GM19035 (cell line): Measurements from ENCODE around the gene DTX4.

ENCODE experiments used
- ATAC-seq: cut with Tn5 transposase; IDR thresholded peaks from one replicate; pipeline ENCODE4 v1.9.1; 2021; ENCODE audit not compliant: unreplicated experiment

DTX4 gene

DNA sequence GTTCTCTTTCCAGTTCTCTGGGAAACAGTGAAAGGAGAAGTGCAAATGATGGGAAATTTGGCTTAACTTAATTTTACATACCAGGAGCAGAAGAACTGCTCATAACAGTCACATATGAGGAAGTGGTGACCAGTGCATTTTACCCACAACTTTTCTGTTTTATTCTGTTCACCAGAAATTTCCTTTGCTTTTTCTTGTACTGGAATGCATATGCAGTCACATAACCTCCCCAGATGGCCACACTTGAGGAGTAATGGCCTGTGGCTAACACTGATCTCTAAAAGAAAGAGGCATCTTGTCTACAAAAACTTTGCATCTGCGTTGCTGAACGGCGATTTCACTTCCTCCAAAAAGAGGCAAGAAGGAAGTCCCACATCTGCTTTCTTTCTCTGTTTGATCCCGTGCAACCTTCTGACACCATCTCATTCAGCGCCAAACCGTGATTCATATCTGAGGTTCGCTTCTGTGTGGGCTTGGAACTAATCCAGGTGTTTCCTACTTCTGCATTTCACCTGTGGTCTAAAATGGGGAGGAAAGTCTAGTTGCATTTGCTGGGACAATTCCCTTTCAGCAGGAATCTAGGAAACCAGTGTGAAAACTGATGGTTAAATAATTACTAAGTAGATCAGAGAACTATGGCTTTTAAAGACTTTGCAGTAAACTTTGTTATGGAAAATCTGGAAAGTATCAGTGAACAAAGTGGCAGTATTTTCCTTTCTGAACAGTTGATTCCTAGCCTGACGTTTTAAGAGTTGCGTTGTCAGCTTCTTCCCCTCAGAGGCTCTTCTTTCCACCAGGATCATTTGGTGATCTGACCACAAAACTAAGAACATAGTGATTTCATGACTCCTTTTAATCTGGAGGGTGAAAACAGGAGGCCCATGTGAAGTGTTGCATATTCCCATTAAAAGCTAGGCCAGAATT, 45.0 kb downstream of the DTX4 start:
- ATAC-seq: peak; percentile 93

DNA sequence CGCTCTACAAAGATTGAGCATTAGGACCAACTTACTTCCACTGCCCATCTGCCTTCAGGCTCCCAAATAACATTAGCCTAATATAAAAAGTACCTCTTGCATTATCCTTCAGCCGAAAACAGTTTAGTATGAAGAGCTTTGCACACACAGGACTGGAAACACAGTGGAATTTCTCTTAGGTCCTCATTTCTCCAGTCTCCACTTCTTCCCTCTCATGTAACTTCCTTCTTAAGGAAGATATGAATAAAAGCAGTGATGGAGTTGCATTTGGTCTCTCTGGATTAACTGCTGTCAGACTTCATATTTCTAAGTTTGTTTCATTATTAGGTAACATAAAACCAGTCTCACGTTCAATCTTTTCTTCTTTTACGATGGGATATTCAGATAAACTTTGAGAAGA, 46.4 kb downstream of the DTX4 start:
- ATAC-seq: no peak

DNA sequence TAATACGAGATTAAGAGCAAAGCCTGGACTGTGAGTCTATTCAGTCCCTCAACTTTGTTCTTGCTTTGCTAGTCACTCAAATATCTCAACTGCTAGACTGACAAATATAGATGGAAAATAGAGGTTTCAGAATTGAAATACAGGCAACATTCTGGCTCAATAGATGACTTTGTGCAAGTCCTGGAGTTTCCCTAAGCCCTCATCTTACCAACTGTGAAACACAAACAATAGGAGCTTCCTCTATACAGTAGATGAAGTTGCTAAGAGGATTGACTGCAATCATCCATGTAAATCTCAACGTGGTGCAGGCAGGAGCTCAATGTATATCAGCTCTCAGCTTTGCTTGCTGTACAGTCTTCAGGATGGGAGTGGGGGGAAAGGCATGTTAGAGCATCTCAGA, 47.0 kb downstream of the DTX4 start:
- ATAC-seq: no peak

DNA sequence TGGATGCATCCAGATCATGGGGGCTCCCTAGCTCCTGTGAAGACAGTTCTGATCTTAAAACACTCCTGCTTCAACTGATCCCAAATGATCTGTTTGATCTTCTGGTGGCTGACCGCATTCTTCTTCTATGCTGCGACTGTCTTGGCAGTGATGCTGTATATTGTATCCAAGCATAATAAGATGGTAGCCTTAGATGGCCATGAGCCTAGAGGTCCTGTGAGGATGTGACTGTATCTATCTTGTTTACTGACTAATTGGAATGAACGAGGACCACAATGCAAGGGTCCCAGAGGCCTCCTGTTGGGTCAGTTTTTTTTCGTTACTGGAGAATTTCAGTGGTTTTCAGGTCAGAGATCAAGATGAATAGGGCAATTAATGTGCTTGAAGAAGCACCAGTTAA, 47.9 kb downstream of the DTX4 start:
- no peak for ATAC-seq

DNA sequence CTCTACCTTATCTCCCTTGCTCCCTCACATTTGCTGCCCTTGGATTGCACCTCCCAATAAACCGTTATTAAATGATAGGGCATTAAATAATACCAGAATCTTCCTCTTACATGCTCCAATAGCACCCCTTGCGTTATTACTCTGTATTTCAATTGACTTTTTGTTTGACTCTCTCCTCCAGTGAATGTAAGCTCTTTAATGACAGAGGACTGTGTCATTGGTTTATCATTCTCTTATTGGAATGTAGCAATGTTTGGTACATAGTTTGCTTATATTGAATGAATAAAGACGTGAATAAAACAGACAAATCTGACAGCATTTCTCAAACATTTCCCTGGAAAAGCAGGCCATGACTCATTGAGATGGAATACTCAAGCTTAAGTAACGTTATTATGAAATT, 49.5 kb downstream of the DTX4 start:
- ATAC-seq: no peak

DNA sequence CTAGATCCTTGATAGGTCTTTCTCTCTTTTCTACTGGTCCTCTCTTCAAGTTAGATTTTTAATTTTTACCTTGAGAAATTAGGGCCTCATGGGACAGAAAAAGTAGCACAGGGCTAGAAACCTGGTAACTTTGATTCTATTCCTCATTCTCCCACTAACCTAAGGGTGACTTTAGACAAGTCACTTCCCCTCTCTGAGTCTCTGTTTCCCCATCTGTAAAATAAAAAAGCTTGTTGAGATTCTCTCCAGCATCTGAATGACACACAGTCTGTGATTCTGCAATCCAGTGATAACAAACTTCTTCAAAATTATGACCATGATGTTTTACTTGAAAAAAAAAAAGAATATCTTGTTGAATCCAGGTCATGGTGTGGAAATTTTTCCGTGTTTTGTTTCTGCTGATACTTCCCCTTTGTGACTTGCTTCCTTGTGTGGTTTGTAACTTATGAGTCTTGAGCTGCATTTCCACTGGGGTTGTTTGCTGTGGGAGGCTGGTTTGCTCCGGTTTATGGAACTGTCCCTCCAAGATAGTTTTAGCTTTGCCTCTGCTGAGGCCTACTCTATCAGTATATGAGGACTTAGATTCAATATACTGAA, 50.6 kb downstream of the DTX4 start:
- no peak for ATAC-seq

DNA sequence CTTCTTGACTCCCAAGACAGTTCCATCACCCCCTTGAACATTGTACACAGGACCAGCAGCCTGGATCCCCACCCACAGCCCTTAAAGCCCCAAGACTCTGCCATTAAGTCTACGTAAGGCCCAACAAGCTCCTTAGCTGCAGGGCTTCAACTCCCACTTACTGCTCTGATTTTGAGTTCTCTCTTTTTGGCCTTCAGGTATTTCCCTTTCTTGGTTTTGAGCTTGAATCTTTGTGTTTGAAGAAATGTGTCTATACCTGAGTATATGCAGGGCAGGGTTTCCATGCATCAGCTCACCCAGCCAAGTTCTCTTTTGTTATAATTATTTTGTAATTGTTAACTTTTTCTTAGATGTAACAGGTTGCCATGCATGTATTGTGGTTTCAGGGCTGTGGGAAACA, 51.2 kb downstream of the DTX4 start:
- ATAC-seq: no peak

DNA sequence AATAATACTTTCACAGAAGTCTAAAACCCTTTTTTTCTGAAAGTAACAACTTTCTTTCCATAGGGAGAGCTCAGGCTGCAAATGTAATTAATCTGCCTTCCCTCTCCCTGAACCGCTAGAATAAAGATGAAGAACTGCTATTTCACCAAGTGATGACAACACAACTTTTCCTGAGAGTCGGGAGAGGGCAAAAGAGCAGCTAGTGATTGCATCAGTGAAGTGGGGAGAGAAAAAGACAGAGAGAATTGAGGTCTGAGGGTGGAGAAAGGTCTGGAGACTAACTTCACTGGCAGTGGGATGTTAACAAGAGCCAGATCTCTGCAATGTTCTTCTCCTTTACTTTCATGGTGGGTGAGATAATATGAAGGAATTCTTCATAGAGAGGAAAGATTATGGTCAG, 51.7 kb downstream of the DTX4 start:
- no peak for ATAC-seq

DNA sequence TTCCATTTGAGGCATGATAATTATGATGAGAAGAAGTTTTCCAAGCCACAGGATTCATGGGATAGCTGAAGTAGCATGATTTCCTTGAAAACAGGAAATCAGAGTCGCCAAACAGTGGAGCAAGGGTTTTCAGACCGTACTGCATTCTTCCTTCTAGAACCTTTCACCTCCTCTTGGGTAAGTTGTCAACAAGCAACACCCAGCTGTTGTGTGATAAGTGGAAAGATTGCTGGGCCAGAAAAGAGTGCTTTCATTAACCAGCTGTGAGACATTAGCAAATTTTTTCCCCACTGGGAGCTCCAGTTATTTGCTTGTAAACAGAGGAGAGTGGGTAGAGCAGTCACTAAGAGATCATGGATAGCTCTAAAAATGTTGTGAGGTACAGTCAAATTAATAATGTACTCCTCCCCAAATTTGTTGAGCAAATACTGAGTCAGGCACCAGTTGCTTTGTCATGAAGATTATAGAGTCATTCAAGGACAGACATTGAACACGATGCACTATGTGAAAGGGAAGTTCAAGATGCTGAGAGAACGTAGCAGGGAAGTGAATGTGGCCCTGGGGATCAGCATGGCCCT, 52.5 kb downstream of the DTX4 start:
- no peak for ATAC-seq

DNA sequence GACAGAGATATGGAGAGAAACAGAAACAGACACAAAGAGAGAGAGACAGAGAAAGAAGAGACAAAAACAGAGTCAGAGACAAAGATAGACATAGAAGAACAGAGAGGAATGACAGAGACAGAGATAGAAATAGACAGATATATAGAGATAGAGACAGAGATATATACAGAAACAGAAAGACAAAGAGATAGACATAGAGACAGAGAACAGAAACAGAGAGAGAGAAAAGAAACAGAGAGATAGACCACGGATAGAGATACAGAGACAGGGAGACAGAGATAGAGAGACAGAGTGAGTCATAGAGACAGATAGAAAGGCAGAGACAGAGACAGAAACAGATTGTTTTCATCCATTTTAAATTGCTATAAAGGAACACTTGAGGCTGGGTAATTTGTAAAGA, 53.1 kb downstream of the DTX4 start:
- ATAC-seq: no peak

DNA sequence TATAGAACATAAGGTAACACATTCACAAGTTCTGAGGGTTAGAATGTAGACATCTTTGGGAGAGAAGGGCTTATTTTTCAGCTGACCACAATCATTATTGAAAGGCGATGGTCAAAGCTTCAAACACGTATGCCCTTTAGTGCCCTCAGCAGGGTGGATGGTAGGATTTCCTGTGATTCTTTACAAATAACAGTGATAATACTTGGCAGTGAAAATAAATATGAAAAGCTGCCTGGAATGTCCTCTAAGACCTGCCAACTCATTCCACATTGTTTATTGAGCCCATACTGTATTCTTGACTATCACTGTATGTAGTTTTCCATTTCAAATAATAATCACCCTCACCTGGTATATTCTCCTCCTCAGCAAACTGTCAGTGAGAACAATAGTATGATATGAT, 54.5 kb downstream of the DTX4 start:
- no peak for ATAC-seq

DNA sequence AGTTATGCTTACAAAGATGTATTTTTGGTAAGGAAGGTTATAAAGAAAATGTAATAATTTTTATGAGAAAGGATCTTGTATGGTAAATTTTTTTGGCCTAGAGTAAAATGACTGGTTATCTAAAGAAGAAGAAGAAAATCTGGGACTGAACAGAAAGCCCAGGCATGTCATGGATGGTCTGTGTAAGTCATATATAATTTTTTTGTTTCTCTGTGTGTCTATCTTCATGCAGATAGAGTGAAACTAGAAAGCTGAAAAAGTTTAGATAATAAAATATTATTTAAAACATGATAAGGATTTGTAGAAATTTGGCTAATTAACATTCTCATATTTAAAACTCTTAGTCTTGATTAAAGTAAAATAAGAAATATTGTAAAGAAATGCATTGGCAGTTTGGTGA, 68.4 kb downstream of the DTX4 start:
- no peak for ATAC-seq

DNA sequence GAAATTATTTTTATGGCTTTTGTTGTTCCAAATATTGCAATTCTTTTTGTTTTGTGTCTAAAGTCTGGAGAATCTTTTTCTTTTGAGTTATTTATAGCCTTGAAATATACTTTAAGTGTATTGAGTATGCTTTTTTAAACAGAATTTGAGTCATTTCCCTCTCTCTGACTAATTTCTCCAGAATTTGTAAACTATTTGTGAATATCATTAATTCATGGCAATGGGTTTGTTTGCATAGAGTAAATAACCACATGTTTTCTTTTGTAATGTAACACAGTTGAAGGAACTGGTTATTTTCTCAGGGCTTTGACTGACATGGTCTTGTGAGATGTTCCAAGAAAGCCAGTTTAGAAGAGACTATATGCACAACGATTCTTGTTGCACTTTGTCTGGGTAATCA, 71.7 kb downstream of the DTX4 start:
- no peak for ATAC-seq

DNA sequence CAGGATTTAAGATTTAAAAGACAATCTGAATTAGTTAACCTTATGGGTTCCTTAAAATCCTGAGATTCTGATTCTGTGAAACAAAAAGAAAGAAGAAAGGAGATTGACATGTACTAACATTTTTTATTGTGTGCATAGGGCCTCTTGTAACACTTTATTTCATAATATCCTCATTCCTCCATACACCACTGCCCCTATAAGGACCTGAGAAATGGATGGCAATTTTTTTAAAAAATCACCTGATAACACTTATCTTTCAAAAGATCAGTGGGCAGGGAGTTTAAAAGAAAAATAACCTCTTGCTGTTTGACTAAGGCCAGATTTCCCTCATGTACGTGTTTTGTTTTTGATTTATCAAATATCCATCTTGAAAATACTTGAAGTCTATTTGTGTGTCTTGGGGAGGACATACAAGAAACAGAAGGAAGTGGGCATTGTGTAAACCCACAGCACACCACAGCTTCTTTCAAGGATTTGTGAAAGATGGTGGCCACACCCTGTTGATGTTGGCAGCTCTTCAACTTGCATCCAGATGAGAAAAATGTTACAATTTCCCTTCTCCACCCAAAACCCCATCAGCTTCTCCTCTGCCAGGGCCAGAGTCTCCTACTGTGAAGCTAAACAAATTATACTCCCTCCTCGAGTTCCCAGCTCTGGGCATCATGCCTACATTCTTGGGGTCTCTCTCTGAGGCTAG, 75.7 kb downstream of the DTX4 start:
- ATAC-seq: no peak

DNA sequence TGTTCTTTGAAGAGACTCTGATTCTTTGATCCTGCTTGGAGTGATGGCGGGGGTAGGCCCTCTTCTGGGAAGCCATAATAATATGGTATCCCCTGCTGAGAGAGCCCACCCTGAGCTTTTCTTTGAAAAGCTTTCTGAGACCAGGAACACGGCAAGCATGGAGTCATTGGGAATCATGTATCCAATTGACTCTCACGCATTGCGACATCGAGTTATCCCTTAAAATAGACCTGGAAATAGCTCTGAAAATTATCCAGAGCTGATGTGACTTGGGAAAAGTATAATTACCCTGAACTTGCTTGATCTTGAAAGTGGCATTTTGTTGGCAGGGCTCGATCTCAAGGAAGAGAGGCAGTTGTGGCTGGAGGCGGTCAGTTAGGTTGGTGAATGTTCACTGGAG, 77.6 kb downstream of the DTX4 start:
- no peak for ATAC-seq

DNA sequence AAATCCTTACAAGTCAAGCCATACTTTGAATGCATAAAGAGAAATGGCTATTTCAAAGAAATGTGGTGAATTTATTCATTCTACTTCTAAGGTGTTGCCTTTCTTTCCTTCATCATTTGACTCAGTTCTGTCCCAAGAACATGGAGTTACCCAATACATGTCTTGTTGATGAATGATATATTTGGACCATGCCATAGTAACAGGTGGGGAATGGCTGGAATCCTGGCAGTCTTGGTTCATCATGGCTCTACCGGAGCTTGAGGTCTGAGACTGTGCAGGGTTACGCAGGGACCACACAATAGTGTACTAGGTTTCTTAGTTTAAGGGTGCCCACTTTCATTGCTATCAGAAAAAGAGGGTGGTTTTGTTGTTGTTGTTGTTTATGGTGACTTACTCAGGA, 81.1 kb downstream of the DTX4 start:
- ATAC-seq: no peak

DNA sequence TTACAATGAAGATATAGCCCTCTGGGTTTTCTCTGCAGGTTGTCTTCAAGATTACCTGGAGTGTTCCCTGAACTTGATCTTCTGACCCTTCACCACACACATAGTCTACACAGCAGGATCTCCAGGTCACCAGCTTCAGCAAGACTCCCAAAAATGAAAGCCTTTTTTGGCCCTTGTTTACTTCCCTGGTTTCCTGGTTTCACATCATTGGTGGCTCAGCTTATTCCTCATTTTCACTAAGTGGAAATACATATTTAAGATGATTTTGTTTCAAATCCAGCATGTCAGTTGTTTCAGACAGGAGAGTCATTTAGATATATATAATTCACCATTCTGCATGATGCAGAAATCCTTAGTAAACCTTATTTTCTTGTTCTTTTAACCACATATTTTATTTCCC, 82.4 kb downstream of the DTX4 start:
- ATAC-seq: no peak

DNA sequence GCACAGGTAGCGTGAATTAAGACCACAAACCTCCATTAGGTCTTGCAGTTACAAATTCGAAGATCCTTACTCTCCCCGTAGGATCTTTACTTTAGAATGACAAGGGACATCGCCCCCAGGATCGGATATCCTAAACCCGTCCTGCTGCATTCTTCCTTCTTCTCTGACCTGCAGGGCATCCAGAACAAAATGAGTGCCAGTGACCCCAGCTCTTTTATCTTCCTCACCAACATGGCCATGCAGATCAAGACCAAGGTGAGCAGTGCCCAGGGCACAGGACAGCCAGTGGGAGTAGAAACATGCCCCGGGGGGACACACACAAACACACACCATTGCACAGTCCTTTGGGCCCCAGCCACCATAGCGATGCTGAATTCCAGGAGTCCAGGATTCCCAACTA, 83.3 kb downstream of the DTX4 start:
- no peak for ATAC-seq
